GM21737 (cell line): ENCODE data around the gene DNAAF5.

Experiments
- ATAC-seq: cut with Tn5 transposase; IDR thresholded peaks from one replicate; pipeline ENCODE4 v1.9.1; 2021; ENCODE audit warnings: mild to moderate bottlenecking, moderate library complexity; ENCODE audit not compliant: unreplicated experiment

The DNAAF5 gene

GRCh38 chr7:831596-832166 is 105.2 kb downstream of the DNAAF5 start:
- ATAC-seq, result peak; percentile 50

- peak; percentile 38 for ATAC-seq
These were observed 105.9 kb downstream of the DNAAF5 start, which contains the start of gene SUN1 for GRCh38 chr7:832167-832967. Gene SUN1, plus strand, starts transcription at chr7:832476. Its CDS starts 49 bp downstream, at chr7:832525.

- no peak for ATAC-seq
These were observed 106.5 kb downstream of the DNAAF5 start for GRCh38 chr7:832968-833424.

GRCh38 chr7:833601-834258 is 107.2 kb downstream of the DNAAF5 start:
- ATAC-seq, result no peak

- no peak for ATAC-seq
These were observed 107.8 kb downstream of the DNAAF5 start for GRCh38 chr7:834277-834676.

- ATAC-seq, result no peak
These were observed 108.5 kb downstream of the DNAAF5 start for GRCh38 chr7:835021-835420.

- no peak for ATAC-seq
These were observed 109.2 kb downstream of the DNAAF5 start for GRCh38 chr7:835485-836401.
